ENCODE results near the gene SETD5. TPM values are rescaled to one million over a fixed set of nuclear protein-coding genes. Genes with fewer than 3 reads are reported as not detected.

SETD5 gene
- total and polyA plus RNA-seq, 2 of the 8 experiments (the other 6 are each of a cell fraction or from before 2014, with no cell fraction given) = 108 to 234 TPM

DNA sequence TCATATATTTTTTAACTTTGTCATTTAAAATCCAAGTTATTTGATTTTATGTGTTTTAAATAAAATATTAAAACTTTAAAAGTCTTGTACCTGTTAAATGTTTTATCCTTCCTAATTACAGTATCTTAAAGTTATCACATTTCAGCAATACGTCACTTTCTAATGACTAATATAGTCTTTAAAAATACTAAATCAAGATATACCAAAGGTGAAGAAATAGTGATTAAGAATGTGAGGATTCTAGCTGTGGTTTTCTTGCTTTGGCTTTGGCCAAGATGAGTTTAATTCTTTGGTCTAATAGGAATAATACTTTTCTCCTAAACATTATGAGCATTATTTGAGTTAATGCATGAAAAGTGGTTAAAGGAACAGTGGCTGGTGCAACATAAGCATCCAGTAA, 13.9 kb downstream of the SETD5 start:
- 100% methylated on average over 1 of the region's 1 CpG; no CpG with 5 or more reads in 1 of the 2 experiments for WGBS, 2 experiments (ENCODE audit: extremely low coverage in 1 of 2, insufficient coverage in 1 of 2, insufficient read length in 1 of 2, insufficient replicate concordance in 2 of 2, low coverage in 1 of 2, low lambda C conversion rate in 2 of 2, missing lambda C conversion rate in 1 of 2)
- peaks cover 20 to 34% of the 10 kb centered on the region in 2 experiments for H4K20me1 ChIP-seq (replicated peaks in 1 of 2; ENCODE audit: control insufficient read depth in 1 of 2, insufficient read depth in 2 of 2, low read length in 2 of 2)
- peaks cover 57 to 100% of the 10 kb centered on the region in 2 experiments for H3K79me2 ChIP-seq (ENCODE audit: control insufficient read depth in 1 of 2, insufficient read depth in 2 of 2, low read length in 2 of 2)

More for the DNA sequence above, 13.9 kb downstream of the SETD5 start:
- Histone ChIP-seq H3K27ac (ENCODE audit: low read depth, low read length) (no peak overlapping the region), H4K91ac (replicated peaks; ENCODE audit: insufficient read length, low read length) (no peak overlapping the region), H4K8ac (ENCODE audit: extremely low read depth, insufficient read depth, low read length) (no peak overlapping the region), H2BK20ac (ENCODE audit: low read length) (no peak overlapping the region), H3K4me1 (replicated peaks in 1 of 4; ENCODE audit: control insufficient read depth in 3 of 4, insufficient read depth in 4 of 4, low read length in 3 of 4) (peaks cover 0 to 11% (median 0%) of the 10 kb centered on the region in 4 experiments; a peak in 1 of 7 replicates), H2BK5ac (ENCODE audit: low read depth, low read length) (no peak overlapping the region), H2AFZ (ENCODE audit: low read length) (no peak overlapping the region), H3K4me3 (ENCODE audit: extremely low read depth in 1 of 4, insufficient read depth in 2 of 4, low read depth in 3 of 4, low read length in 4 of 4) (no peak overlapping the region), H2BK15ac (ENCODE audit: low read length) (no peak overlapping the region), H4K5ac (ENCODE audit: insufficient read length, low read depth, low read length) (no peak overlapping the region), H3K4me2 (ENCODE audit: insufficient read depth in 1 of 2, low read depth in 2 of 2, low read length in 2 of 2) (no peak overlapping the region), H3K4ac (replicated peaks; ENCODE audit: insufficient read length, low read depth, low read length) (no peak overlapping the region), H3K56ac (replicated peaks; ENCODE audit: insufficient read length, low read depth, low read length) (no peak overlapping the region), H3K14ac (ENCODE audit: insufficient read length) (no peak overlapping the region), H3K23me2 (ENCODE audit: low read depth, low read length) (no peaks in the 10 kb centered on the region), H3K18ac (ENCODE audit: extremely low read depth, low read length) (no peak overlapping the region), H3K23ac (ENCODE audit: insufficient read length) (no peak overlapping the region), H2AK5ac (ENCODE audit: low read depth, low read length) (no peak overlapping the region), H3K9me3 (ENCODE audit: insufficient read depth in 2 of 2, low read depth in 1 of 2, low read length in 1 of 2) (no peaks in the 10 kb centered on the region), H3K36me3 (ENCODE audit: control insufficient read depth in 2 of 4, insufficient read depth in 4 of 4, low read length in 3 of 4) (peaks cover 0 to 14% (median 0%) of the 10 kb centered on the region in 4 experiments; a peak in 1 of 8 replicates), H3K79me1 (ENCODE audit: low read depth, low read length) (no peaks in the 10 kb centered on the region), H2BK120ac (replicated peaks; ENCODE audit: low read depth, low read length) (no peak overlapping the region), H3K27me3 (replicated peaks in 1 of 4; ENCODE audit: control insufficient read depth in 3 of 4, extremely low read depth in 1 of 4, insufficient read depth in 3 of 4, low read length in 3 of 4) (no peaks in the 10 kb centered on the region), H2BK12ac (ENCODE audit: low read depth, low read length) (no peak overlapping the region), H3K9ac (replicated peaks in 1 of 4; ENCODE audit: extremely low read depth in 1 of 4, low read depth in 3 of 4, low read length in 3 of 4) (no peak overlapping the region)
- POLR2A ChIA-PET (ENCODE audit: partially characterized antibody) = interaction anchor here (0.8 to 2.6 kb wide), 6 partner anchors 8 to 48 kb away, joined by 3 to 17 read pairs (median 6); partner anchors contain the start of gene THUMPD3
- FAIRE-seq = no peak
- DNase-seq (ENCODE audit: low read depth in 1 of 2, low spot score in 2 of 2) = no peak
- no peak for TF ChIP-seq CHD1 (IDR thresholded peaks at IDR 0.05; ENCODE audit: low read depth, low read length)
- no peak for TF ChIP-seq RBBP5 (IDR thresholded peaks at IDR 0.05; ENCODE audit: borderline replicate concordance, low read depth, low read length)
- TF ChIP-seq POU5F1 (IDR thresholded peaks at IDR 0.05; ENCODE audit: low read depth, low read length) = no peak
- TF ChIP-seq SUZ12 (IDR thresholded peaks at IDR 0.05; ENCODE audit: low read length) = no peak
- no peak for TF ChIP-seq HDAC2 (IDR thresholded peaks at IDR 0.05; ENCODE audit: borderline replicate concordance in 1 of 2, low read depth in 2 of 2, low read length in 2 of 2)
- no peak for TF ChIP-seq FOSL1 (IDR thresholded peaks at IDR 0.05; ENCODE audit: insufficient read depth, low read depth, low read length)
- TF ChIP-seq CBX5 (IDR thresholded peaks at IDR 0.05; ENCODE audit: low read depth, low read length) = no peak
- TF ChIP-seq JUND (IDR thresholded peaks at IDR 0.05; ENCODE audit: low read length) = no peak
- no peak for TF ChIP-seq TBP (IDR thresholded peaks at IDR 0.05; ENCODE audit: low read depth, low read length)
- TF ChIP-seq USF2 (IDR thresholded peaks at IDR 0.05; ENCODE audit: low read length) = no peak
- TF ChIP-seq RXRA (IDR thresholded peaks at IDR 0.05; ENCODE audit: insufficient read depth, low read depth, low read length) = no peak
- CTCF ChIA-PET (ENCODE audit: partially characterized antibody) = interaction anchor here (0.6 to 1.3 kb wide), 2 partner anchors 11 to 209 kb away, joined by 3 to 6 read pairs; no protein-coding TSS in a partner anchor

Data from H1 (cell line).